Measurements from ENCODE around the gene LHX3.

The LHX3 gene

DNA sequence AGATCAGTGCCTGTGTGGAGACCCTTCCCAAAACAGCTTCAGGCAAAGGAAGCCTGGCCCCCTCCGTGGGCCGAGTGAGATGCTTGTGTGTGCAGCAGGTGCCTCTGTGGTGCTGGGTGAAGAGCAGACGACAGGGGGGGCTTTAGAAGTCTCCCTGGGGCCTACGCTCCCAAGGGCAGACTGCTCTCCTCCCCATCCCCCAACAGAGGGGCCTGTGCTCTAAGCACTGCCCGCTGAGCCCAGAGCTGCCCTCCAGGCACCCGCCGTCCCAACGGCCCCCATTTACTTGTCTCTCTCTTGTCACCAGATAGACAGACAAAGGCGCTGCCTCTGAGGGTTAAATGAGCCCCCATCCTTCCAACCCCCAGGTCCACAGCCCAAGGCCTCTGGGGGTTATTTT, 2.7 kb upstream of the LHX3 start:
- no peak for DNase-seq (ENCODE audit: low read depth, low spot score)

DNA sequence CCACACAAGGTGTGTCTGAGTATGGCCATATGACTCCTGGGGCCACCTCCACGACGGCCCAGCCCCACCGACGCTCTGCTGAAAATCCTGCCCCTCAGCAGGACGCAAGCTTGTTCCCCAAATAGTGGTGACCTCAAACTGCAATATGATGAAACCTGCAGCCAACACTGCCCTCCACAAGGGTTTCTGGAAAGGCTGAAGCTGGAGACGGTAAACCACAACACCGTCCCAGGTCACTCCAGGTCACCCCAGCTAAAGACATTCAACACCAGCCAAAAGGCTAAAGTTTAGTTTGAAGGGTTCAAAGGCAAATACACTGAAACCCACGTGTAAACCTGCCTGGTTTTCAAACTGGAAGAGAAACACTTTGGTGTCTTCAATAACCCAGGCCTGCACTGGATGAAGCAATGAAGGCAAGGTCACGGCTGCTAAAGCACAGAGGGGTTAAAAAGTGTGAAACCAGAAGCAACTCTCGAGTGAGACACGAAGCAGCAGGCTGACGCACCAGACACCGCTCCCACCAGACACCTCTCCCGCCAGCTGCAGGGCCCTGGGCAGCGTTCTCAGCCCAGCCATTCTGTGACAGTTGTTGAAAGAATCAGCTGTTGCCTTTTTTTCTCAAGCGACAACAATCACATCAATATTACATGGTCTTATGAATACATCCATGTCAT, 1.8 kb upstream of the LHX3 start:
- no peak for DNase-seq (ENCODE audit: low read depth, low spot score)

DNA sequence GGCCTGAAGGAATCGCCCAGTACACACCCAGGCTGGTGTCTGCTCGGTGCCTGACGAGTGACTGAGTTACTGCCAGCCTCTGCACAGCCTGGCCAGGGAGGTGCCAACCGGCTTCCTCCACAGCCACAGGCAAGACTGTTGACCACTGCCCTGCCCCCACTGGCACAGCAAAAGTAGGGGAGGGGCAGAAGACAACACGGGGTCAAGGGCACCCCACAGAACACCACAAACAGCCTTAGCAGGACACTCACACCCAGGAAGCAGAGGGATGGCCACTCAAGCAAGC, 722 bp upstream of the LHX3 start:
- DNase-seq (ENCODE audit: low read depth, low spot score): no peak

DNA sequence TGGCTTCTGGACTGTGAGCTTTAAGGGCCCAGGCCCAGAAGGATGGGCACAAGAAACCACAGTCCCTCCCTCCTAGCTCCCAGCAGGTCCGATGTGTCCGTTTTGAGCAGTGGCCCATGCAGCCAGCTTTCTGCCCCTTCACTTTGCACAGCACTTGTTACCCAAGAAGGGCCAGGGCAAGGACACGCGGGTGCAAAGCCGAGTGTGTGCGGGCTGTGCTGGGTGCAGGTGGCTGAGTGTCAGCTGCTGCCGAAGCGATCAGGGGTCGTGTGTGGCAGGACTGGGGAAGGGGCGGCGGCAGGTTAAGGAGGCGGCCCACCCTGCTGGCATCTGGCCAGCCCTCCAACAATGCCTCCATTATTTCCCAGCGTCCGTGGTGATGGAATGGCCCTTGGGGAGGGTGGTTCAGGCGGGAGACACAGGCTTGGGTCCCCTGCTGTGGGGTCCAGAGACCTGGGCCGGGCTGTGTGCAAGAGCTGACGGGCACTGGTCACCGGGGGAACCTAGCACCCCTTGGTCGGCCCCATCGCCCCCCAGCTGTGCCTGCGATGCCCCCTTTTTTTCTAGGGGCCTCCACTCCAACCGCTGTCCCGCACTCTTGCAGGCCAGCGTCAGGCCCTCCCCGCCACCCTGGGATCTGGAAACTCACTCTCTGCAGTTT, 653 bp downstream of the LHX3 start:
- no peak for DNase-seq (ENCODE audit: low read depth, low spot score)

DNA sequence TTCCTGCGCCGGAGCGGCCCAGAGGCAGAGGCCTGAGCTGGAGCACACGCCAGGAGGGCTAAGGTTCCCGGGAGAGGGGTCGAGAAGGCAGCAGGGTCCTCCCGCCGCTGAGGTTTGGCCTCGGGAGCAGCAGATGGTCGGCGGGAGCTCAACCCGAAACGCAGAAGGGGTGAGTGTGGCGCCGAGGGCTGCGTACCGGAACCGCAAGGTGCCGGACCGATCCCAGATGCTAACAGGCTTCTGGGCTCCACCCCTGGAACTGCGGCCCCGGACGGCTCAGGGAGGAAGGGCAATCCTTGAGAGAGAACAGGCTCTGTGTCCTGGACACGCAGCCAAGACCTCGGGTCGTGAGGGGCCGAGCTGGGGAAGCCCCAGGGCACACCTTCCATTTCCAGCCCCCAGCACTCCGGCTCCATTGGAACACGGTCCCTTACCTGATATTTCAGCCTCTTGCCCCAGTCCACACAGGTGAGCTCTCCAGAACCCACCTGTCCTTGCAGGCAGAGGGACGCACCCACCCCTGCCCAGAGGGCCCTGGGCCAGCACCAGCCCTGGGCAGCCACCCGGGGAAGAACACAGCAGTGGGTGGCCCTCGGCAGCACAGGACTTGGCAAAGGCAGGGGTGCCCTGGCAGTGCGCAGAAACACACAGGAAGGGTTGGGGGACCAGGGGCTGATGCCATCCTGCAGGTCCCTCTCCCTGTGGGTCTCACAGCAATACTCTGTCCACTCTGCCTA, 1.4 kb downstream of the LHX3 start:
- no peak for DNase-seq (ENCODE audit: low read depth, low spot score)

DNA sequence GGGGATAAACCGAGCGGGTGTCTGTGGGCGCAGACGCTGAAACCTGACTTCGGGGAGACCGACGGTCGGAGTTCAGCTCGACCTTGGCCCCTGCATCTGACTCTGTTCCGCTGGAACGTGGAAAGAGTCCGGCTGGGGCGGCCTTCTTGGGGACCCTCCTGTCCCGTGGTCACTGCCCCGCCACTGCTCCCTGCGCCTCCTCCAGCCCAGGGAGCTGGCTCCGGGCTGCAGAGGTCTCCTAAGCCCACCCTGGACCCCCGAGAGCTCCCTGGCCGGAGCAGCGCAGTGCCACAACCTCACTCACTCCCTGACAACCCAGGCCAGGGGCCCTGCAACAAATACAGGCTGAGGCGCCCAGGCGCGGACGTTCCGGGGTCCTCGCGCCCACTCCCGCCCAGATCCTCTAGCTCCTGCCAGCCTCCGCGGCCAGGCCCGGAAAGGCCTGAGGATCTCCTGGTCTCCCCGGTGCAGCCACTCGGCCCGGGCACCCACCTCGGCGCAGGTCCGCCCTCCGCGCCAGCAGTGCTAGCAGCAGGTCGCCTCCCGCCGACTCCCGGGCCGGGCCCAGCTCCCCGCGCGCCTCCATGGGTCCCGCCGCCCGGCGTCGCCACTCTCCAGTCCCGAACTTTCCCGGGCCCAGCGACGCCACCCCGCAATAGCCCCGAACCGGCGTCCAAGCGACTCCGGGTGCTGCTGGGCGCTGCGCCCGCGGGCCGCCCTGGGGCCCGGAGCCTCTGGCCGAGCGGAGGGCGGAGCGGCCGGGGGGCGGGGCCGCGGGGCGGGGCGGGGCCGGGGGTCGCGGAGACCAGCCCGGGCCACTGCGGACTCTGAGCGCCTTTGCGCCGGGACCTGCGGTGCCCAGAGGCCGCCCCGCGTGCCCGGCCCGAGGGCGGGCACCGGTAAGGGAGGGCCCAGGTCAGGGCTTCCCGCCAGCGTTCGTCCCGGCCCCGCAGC, 2.2 kb downstream of the LHX3 start:
- DNase-seq (ENCODE audit: low read depth, low spot score): no peak

DNA sequence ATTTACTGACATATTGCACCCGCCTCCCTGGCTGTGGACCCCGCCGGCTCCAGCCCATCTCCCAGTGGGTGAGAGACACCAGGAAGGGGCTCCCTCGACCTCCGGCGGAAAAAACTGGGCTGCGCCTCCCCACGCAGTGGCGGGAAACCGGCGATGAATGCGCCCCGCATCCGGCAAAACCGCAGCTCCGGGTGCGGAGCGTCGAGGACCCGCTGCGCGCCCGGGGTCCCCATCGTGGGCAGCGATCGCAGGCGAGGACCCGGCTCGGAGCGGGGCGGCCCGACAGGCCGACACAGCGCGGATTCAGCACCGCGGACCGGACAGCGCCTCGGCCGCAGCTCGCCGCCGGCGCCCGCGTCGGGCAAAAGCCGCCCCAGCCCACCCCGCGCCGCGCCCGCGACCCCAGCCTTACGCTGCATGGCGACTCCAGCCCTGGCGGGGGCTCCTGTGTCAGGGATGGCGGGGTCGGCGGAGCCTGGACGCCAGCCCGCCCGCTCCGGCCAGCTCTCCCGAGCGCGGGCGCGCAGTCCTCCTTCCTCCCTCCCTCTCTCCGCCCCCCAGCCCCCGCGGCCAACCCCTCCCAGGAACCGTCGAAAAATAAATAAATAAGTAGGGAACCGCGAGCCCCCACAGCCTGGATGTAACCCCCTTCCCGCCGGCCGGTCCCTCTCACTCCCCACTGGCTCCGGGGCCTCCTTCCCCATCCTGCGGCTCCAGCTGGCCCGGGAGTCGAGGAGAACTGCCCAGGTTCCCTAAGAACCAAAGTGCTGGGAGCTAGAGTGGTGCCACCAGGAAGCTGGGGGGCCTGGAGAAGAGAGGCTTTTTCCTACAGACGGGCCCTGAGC, 3.1 kb downstream of the LHX3 start:
- no peak for DNase-seq (ENCODE audit: low read depth, low spot score)

DNA sequence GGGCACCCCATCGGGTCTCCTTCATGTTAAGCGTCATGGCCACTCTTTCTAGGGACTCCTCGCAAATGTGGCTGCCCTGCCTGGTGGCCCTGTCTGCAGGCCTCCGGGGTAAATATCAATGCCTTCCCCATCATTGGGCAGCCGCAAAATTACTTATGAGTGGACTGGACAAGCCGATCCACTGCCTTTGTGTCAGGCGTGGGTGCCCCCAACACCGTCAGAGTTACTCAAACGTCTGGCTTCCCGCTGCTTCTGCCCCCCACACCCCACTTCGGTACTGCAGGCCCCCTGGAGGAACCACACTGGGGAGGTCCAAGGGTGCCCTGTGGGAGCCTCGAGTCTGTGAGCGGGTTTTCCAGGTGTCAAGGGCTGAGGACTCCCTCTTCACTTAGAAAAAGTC, 3.8 kb downstream of the LHX3 start:
- no peak for DNase-seq (ENCODE audit: low read depth, low spot score)

DNA sequence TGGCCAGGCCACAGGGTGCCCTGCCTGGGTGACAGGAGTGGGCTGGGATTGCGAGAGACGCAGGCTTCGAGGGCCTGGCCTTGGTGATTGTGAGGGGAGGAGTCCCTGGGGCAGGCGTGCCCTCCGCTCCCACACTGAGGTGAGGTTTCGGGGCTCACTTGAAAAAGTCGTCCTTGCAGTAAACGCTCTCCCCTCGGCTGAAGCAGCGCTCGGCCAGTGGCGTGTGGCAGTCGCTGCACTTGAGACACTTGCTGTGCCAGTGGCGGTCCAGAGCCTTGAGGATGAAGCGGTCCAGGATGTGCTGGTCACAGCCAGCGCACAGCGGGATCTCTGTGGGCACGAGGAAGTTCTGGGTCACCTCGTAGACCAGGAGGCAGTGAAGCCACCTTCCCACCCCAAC, 4.5 kb downstream of the LHX3 start:
- no peak for DNase-seq (ENCODE audit: low read depth, low spot score)

DNA sequence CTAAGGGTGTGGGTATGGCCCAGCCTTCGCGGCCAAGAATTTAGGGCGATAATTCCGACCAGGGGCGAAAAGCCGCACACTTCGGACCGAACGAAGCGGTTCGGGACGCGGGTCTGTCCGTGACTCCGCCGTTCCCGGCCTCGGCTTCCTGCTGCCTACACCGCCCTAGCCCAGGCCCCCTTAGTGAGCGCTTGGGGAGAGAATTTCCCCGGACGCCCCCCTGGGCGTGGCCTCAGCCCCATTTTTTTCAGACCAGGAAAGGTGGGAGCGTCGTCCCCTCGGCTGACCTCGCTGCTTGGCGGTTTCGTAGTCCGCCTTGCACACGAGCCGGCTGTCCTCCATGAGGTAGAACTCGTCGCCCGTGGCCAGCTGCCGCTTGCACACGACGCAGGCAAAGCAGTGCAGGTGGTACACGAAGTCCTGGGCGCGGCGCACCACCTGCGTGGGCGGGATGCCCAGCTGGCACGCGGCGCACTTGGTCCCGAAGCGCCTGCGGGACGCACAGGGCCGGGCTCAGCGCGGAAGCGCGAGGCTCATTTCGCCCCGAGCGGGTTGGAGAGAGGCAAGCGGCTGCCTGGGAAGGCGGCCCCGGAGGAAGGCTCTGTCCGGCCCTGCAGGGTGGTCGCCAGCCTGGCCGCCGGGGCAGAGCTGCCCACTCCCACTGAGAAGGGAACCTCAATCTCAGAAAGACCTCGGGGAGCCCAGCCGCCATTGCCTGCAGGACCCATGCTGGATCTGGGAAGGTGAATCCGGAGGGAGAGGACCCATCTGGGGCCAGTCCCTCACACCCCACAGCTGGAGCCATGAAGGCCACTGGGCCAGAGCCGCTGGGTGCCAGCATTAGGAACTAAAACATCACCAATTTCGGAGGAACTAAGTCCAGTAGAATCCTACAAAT, 5.3 kb downstream of the LHX3 start:
- DNase-seq (ENCODE audit: low read depth, low spot score): no peak

DNA sequence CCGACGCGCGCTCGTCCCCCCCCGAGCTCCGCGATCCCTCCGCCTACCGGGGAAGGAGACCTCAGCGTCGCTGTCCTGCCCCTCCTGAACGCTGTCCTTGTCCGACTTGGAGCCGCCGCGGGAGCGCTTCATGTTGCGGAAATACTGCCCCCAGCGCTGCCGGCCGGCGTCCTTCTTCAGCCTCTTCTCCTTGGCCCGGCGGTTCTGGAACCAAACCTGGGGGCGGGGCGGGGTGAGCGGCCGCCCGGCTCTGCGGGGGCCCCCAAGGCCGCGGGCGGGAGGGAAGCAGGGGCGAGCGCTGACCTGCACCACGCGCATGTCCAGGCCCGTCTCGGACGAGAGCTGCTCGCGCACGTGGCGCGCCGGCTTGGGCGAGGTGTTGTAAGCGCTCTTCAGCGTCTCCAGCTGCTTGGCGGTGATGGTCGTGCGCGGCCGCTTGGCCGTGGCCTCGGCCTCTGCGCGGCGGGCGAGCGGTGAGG, 6.3 kb downstream of the LHX3 start:
- no peak for DNase-seq (ENCODE audit: low read depth, low spot score)

DNA sequence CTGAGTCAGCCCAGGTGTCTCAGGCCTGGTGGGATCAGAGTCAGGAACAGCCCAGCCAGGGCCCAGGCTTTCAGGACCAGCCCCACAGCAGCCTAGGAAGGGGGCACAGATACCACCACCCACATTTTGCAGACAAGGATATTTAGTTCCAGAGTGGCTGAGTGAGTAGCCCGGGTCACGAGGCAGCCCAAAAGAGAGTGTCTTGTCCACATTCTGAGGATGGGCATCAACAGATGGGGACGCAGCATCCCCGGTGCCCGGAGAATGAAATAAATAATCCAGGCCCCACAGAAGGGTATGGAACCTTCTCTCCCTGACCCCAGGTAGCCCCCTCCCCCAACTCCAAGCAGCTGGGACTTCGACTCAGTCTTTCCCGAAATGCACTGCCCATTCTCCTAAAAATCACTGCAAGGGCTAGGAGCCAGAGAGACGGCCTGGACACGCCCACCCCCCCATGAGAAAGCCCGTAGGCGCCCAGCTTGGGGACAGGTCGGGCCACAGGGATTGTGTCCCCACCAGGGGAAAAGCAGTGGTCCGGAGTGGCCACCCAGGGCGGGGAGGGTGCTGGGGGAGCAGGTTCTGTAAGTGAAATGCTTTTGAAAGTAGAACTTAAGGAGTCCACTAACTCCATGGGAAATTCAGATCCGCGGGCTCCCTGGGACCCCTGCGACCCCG, 6.9 kb downstream of the LHX3 start:
- DNase-seq (ENCODE audit: low read depth, low spot score): no peak

DNA sequence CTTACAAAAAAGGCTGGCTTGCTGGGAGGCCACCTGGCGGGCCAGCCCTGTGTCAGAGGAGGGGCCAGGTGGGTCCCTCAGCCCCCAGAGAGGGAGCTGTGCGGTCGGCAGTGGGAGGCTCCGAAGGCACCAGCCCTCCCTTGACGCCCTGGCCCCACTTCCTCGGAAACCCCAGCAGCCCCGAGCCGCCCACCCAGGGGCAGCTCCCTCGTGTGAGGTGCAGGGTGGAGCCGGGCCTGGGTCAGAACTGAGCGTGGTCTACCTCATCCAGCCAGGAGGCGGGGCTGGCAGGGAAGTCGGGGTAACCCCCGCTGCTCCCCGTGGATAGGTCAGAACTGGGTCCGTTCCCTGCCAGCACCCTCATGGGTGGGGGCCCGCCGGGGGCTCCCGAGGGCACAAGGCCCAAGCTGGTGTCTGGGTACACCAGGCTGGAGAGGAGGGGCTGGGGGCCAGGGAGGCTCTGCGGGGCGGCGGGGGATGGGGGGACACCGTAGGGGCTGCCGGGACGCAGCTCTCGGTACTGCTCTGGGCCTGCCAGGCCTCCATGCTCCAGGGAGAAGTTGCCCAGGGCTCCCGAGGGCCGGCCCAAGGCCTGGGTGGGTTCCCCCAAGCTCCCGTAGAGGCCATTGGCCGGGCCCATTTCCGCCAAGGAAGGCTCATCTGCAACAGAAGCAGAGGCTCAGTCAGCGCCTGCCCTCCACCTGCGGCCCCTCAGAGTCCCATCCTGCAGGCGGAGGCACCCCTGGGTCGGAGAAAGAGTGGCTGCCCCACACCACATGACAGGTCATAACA, 7.6 kb downstream of the LHX3 start:
- no peak for DNase-seq (ENCODE audit: low read depth, low spot score)

DNA sequence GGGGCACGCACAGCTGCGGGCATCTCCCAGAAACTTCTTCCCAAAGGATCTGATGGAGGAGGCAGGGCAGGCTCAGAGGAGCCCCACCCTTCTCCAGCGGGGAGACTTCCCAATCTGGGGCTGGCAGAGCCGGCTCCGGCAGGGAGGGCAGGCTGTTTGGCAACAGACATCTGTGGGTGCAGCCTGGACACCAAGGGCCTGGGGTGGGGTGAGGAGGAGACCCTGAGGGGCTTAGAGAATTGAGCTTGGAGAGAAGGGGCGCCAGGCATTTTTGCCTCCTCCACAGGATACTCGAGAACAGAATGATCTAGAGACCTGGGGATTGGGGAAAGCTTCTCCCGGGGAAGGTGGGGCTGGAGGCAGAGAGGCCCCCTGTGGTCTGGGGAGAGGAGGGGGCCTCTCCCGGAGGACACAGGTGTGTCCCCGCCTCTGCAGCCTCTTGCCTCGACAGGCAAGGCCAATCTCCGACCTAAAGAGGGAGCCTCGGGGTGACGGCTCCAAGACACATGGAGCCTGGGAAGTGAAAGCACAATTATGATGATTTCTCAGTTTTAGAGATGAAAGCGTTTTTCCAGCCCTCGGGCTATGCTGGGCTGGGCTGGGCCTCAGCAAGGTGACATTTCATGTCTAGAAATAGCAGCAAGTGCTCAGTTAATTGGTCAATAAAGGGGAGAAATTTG, 8.4 kb downstream of the LHX3 start:
- no peak for DNase-seq (ENCODE audit: low read depth, low spot score)

DNA sequence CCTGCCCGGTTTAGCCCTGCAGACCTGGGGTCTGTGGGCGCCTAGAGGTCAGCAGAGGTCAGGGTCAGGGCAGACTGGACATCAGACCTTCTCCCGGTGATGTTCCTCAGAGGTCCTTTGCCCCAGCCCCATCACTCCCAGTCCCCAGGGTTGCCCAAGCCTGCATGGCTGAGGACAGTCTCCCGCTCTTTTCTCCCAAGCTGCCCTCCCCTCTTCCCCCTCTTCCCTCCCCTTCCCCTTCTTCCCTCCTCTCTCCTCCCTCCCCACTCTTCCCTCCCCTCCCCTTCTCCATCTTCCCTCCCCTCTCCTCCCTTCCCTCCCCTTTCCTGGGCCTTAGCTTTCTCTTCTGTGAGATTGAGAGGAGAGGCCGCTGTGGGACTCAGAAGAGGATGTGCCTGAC, 10.4 kb downstream of the LHX3 start:
- no peak for DNase-seq (ENCODE audit: low read depth, low spot score)

DNA sequence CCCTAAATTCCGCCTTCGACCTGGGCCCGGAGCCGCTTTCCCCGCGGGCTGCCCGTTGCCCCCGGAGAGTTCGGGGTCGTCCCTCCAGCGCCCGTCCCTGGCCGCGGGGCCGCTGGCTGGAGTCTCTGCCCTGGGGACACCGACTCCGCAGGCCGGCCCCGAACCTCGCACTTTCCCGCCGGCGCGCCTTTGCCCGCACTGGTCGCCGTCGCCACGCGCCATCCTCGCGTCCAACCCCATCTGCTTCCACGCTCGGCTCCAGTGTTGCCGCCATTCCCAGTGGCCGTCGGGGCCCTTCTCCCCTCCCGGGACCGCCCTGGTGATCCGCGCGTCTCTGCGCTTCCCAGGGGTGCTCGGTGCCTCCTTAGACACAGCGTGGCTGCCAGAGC, 11.0 kb downstream of the LHX3 start:
- no peak for DNase-seq (ENCODE audit: low read depth, low spot score)

DNA sequence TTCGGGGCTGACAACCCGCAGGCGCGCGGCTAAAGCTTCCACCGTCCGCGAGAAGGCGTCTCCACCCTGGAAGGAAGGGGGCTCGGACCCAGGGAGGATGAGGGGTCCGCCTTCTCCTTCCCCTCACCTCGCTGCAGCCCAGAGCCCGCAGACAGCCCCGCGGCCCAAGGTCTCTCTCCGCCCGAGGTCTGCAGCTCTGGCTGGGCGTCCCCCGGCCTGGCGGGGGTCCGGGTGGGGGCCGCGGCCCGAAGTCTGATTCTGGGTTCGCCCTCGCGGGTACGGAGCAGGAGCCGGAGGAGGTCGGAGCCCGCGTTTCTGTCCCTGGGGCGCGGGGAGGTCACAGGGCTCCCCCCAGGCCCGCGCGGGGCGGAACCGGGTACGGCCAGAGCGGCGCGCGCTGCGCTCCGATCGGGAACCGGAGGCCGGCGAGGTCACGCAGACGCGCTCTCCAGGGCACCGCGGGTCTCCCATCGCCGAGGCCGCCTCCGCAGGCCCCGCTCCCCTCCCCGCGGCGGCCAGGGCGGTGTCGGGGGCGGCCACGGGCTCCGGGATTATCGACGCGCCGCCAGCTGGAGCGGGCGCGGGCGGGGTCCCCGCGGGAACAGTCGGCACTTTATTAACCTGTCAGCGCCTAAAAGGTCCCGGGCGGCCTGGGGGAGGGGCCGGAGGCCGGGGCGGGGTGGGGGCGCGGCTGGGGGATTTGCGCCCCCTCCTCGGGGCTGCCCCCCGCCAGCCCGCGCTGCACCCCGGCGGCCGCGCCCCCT, 11.6 kb downstream of the LHX3 start:
- DNase-seq (ENCODE audit: low read depth, low spot score): no peak

Data from activated CD4-positive, CD25-positive, alpha-beta regulatory T cell treated with anti-CD3 and anti-CD28 coated beads, Interleukin-2, amount 50 U/mL, for 16 hours (primary cell).